Measurements from ENCODE around the gene ONECUT2. TPM values are rescaled to one million over a fixed set of nuclear protein-coding genes. Genes with fewer than 3 reads are reported as not detected.
A peak's percentile ranks its signal among the peaks of the same experiment; 100 is the strongest.

ONECUT2 gene
- total RNA-seq, 1 donor from 2014 or later, result 0.46 TPM

GRCh38 chr18:57441071-57441794 lies 6.1 kb downstream of the ONECUT2 start:
- H3K36me3 ChIP-seq (ENCODE audit: control insufficient read depth, insufficient read depth, low read length), result no peaks in the 10 kb centered on the region
- TF ChIP-seq, protein P1, sequence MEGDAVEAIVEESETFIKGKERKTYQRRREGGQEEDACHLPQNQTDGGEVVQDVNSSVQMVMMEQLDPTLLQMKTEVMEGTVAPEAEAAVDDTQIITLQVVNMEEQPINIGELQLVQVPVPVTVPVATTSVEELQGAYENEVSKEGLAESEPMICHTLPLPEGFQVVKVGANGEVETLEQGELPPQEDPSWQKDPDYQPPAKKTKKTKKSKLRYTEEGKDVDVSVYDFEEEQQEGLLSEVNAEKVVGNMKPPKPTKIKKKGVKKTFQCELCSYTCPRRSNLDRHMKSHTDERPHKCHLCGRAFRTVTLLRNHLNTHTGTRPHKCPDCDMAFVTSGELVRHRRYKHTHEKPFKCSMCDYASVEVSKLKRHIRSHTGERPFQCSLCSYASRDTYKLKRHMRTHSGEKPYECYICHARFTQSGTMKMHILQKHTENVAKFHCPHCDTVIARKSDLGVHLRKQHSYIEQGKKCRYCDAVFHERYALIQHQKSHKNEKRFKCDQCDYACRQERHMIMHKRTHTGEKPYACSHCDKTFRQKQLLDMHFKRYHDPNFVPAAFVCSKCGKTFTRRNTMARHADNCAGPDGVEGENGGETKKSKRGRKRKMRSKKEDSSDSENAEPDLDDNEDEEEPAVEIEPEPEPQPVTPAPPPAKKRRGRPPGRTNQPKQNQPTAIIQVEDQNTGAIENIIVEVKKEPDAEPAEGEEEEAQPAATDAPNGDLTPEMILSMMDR (IDR thresholded peaks at IDR 0.05; ENCODE audit: insufficient read depth, low read length, poor library complexity, severe bottlenecking), result no peak
- H3K27me3 ChIP-seq (ENCODE audit: control insufficient read depth, insufficient read depth, low read length), result peaks cover 79% of the 10 kb centered on the region
- H3K4me3 ChIP-seq (ENCODE audit: low read depth, low read length), result peak overlapping the region; percentile 12
- no peak for DNase-seq (ENCODE audit: low read depth)

- TF ChIP-seq, protein P1 (IDR thresholded peaks at IDR 0.05; ENCODE audit: insufficient read depth, low read length, poor library complexity, severe bottlenecking), result no peak
- H3K36me3 ChIP-seq (ENCODE audit: control insufficient read depth, insufficient read depth, low read length), result no peaks in the 10 kb centered on the region
- no peak overlapping the region for H3K4me3 ChIP-seq (ENCODE audit: low read depth, low read length)
- peaks cover 59% of the 10 kb centered on the region for H3K27me3 ChIP-seq (ENCODE audit: control insufficient read depth, insufficient read depth, low read length)
- no peak for DNase-seq (ENCODE audit: low read depth)
Observed at GRCh38 chr18:57443247-57443646, 8.1 kb downstream of the ONECUT2 start.

DNA sequence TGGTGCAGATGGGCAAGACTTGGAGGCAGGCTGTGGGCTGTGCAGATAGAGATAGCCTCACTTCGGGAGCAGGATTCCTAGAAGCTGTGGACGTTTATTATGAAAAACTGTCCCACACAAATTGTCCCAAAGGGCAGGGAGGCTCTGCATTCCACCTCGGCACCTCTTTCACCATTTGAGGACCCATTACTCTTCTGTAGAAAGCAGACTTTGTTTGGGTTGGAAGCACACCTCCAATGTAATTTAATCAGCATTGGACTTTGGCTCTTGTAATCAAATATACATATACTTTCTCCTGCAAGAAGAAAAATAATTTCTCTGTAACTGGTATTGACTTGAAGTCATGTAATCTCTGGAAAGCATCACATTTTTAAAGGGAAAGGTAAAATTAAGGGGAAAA lies 8.5 kb downstream of the ONECUT2 start:
- H3K27me3 ChIP-seq (ENCODE audit: control insufficient read depth, insufficient read depth, low read length), result peaks cover 54% of the 10 kb centered on the region
- no peaks in the 10 kb centered on the region for H3K36me3 ChIP-seq (ENCODE audit: control insufficient read depth, insufficient read depth, low read length)
- no peak overlapping the region for H3K4me3 ChIP-seq (ENCODE audit: low read depth, low read length)
- TF ChIP-seq, protein P1 (IDR thresholded peaks at IDR 0.05; ENCODE audit: insufficient read depth, low read length, poor library complexity, severe bottlenecking), result no peak
- DNase-seq (ENCODE audit: low read depth), result no peak

DNA sequence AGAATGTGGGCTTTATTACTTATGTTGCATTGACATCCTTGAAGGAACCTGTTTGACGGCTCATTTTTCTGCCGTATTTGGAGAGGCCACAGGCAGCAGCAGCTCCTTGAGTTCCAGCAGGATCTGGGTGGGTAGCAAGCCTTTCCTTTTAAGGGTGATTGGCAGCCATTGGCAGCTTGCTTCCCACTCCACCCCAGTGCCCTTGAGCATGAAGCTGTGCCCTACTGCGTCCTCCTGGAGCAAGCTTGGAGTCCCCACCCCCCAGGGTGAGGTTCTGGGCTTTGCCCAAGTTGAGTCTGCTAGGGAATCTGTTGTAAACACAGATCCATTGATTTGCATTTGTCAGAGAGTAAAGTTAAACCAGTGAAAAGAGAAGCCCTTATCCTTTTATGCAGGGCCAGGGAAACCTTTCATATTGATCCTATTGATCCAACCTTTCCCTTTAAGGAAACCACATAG lies 9.2 kb downstream of the ONECUT2 start:
- H3K27me3 ChIP-seq (ENCODE audit: control insufficient read depth, insufficient read depth, low read length), result peaks cover 48% of the 10 kb centered on the region

DNA sequence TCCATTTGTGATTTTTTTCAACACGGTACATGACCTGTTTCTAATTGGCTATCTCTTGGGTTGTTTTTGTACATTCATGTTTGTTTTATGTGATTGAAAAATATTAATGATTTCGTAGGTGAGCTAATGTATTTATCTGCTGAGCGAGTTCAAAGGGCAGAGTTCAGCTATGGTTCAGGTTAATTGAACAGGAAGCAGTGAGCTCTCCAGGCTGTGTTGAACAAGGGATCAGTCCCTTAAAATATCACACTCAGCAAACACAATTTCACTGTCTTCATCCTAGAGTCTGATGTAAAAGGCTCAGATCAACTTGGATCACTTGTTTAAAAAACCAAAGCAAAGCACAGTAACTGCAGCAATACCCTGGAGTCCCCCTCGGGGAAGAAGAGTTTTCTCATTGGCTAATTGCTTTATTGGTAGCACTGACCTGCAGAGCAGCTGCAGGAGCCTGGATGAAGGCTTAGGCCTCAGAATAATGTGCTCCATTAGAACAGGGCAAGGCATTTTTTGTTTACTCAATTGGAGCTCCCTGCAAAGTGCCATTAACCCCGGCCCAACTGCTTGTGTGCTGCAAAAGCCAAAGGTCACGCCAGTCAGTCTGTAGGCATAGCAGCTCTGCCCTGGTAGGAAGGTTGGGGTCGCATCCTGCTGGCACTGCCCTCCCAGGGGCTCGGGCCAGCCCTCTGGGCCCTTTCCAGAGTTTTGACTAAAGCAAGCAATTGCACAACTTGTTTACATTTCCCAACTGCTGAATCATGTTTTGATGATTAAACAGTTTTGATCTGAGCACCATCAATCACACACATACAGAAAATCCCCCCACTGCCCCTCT lies 10.5 kb downstream of the ONECUT2 start:
- TF ChIP-seq, protein P1 (IDR thresholded peaks at IDR 0.05; ENCODE audit: insufficient read depth, low read length, poor library complexity, severe bottlenecking), result no peak
- no peaks in the 10 kb centered on the region for H3K36me3 ChIP-seq (ENCODE audit: control insufficient read depth, insufficient read depth, low read length)
- peaks cover 34% of the 10 kb centered on the region for H3K27me3 ChIP-seq (ENCODE audit: control insufficient read depth, insufficient read depth, low read length)
- no peak for DNase-seq (ENCODE audit: low read depth)
- H3K4me3 ChIP-seq (ENCODE audit: low read depth, low read length), result no peak overlapping the region

More for the DNA sequence above, 9.2 kb downstream of the ONECUT2 start:
- TF ChIP-seq, protein P1 (IDR thresholded peaks at IDR 0.05; ENCODE audit: insufficient read depth, low read length, poor library complexity, severe bottlenecking), result no peak
- H3K36me3 ChIP-seq (ENCODE audit: control insufficient read depth, insufficient read depth, low read length), result no peaks in the 10 kb centered on the region
- no peak overlapping the region for H3K4me3 ChIP-seq (ENCODE audit: low read depth, low read length)
- DNase-seq (ENCODE audit: low read depth), result no peak
